NCI-H2196 (cell line): Measurements from ENCODE around the gene CHMP4A.

Experiments used
- DNase-seq: peaks from one replicate; lab custom pipeline; 2025; ENCODE audit not compliant: unreplicated experiment; lab: John Stamatoyannopoulos, UW

The CHMP4A gene

DNA sequence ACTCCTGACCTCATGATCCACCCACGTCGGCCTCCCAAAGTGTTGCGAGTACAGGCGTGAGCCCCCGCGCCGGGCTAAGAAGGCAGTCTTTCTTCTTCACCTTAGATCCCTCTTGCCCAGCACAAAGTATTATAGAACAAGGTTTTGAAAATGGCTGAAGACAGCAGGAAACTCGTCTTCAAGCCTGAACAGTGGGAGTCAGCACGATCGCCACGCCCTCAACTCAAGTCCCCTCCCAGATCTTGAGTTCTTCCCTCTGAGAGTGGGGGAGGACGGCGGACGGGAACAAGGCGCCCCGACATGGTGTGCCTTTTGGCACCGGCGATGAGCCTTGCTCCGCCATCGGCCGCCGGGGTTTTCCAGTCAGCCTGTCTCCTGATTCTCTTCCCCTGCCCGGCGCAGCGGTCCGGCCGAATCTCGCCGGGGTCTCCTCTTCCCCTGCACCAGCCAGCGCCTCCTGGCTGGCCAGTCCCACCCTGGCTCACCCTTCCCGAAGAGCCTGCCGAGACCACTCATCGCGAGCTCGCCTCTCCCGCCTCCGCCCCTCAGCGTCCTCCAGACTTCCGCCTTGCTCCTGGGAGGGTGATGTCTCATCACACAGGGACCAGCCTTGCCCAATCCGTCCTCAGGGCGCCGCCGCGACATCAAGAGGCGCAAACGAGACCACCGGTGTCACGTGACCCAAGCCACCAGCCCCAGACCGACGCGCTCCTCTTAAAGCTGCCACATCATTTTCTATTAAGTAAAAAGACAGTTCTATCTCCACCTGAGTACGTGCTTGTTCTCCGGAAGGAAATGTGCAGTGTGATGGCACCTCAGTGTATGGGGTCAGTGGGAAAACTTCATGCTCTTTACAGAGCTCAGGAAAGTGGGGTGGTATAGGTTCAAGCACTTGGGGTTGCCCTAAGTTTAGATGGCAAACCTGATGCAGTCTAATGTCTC, at the start of gene CHMP4A:
TSS of gene CHMP4A (minus strand) at position 565 of the 942 bp plus-strand sequence. CDS start at position 516, 49 bp downstream.
- DNase-seq: peak; percentile 96

DNA sequence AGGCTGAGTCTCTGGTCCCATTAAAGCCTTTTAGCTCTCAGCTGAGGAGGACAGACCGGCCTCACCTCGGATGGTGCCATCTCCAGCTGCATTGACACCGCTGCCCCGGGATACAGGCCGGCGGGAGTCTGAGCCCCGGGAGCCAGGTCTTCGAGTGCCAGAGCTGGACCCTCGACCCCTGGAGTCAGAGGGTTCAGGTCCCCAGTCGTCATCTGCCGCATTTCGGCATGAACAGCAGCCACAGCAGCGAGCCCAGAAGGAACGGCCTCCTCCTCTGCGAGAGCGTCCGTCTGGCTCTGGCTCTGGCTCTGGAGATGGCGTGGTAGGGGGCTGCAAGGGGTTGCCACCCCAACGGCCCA, 48.7 kb upstream of the CHMP4A start:
- no peak for DNase-seq

GRCh38 chr14:24261256-24261968, 48.1 kb upstream of the CHMP4A start:
- no peak for DNase-seq

DNA sequence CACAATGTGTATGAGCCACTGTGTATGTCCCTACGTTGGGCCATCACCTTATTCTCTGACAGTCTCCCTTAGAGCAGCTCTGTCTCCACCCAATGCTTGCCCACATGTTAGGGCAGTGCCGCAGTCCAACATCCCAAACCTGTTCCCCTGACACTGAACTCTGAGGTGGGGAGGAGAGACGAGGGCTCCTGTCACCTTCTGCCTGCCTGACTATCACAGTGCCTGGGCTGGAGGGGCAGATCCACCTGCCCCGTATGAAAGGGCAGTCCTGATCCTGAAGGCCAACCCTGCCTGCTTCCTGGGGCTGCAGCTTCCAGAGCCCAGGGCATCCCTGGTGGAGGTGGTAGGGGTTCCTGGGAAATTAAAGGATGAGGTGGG, 47.5 kb upstream of the CHMP4A start:
- DNase-seq: no peak

DNA sequence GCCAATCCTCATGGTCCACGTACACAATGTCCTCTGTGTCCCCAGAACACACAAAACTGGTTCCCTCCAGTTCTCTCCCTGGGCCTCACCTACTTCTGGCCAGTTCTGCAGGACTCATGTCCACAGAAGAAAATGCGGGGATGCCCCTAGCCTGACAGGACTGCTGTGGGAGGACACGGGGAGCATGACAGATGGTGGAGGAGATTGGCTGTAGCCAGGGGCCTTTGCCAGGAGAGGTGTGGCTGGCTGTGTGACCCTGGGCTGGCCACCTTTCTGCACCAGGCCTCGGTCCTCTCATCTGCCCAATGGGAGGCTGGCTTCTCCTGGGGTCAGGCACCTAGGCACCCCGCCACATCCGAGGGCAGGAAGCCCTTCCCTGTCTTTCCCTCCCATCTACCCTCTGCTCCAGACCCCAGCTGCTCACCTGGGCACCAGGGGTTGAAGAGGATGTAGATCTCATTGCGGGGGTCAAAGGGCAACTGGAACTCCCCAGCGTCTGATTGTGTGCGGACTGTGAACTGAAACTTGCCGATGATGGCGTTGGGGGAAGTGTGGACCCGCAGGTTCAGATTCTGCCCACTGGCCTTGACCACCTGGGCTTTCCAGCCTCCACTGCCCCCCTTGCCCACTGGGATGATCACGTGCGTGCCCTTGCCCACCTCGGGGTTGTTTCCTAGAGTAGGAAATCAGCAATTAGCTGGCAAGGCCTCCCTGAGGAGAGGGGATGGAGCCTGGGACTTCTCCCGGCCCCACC, 46.9 kb upstream of the CHMP4A start:
- DNase-seq: no peak

DNA sequence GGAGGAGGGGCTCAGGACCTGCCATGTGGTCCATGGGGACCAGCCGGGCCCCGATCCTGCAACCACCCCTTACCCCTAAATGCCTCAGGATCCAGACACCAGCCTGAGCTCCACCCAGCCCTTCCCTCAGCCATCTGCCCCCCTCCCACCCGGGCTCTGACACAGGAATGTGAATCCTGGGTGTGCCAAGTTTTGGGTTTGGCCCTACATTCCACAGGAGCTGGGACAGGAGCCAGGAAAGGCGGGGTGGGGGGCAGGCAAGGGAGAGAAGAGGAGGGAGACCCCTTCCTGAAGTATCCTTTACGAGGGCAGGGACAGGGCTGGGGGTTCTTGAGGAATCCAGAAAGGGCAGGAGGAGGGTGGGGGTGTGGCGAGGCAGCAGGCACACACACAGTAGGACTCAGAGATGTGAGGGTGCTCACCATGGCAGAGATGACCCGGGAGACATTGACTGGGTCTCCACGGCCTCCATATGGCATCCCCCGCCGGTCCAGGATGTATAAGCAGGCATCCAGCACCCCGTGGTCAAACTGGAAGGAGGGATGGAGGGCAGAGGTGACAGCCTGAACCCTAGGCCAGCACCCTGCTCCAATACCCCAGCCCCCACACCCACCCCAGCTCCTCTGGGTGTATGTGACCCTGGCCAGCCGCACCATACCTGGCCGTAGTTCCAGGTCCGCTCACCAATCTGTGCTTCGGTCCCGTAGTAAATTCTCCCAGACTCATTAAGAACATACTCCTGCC, 46.2 kb upstream of the CHMP4A start:
- DNase-seq: no peak

DNA sequence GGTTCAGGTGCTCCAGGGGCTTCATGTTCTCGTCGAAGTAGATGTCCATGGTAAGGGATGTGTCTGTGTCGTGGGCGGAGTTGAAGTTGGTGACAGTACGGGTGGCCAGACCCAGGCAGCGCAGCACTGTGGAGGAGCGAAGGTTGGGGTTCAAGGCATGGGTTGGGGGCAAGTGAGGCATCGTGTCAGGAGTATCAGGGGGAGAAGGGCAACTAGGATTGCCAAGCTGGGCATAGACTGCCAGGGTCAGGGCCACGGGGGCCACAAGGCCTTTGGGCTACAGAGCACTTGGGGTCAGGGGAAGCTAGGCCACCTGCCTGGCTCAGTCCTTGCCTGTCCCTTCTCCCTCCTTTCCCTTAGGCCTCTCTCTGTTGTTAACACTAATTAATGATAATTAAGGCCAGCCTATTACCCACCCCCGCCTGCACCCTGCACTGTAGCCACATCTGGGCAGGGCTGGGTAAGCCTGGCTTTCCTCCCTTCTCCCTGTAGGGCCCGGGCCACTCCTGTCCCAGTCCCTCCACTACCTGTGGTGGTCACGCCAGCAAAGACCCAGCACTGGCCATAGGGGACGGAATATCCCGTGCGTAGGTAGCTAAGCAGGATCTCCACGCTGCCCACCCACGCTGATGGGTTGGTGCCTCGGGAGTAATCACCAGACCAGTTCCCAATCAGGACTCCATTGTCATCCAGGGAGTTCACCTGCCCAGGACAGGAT, 45.4 kb upstream of the CHMP4A start:
- DNase-seq: no peak

DNA sequence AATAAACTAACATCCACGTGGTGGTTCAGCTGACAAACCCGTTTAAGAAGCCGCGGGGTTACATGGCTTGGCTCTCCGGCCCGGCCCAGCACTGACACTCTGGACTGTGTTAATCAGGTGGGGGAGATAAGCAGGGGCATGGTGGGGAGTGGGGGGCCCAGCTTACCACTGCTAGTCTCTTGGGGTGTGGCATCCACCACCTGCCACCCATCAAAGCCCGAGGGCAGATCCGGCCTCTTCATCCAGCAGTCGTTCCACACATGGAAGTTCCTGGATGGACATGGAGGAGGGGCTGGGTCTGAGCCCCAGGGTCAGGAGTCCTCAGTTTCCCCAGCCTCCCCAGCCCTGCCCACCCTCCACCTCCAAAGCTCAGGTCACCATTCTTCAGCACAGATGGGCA, 44.8 kb upstream of the CHMP4A start:
- DNase-seq: no peak

DNA sequence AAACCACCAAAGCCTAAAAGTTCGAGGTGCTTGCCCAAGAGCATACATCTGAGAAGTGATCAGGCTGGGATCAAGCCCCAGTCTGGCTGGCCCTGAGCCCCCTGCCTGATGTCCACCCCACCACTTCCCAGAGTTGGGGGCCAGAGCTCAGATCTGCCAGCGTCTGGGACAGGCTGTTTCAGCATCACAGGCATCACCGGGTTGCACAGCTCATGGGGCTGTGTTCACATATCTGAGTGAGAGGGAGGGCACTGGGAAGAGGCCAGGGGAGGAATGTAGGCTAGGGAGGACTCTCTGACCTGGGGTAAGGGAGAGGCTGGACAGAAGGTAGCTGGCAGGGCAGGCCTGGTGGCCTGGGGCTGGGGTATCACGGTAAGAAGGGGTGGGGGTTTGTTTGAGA, 43.7 kb upstream of the CHMP4A start:
- no peak for DNase-seq

DNA sequence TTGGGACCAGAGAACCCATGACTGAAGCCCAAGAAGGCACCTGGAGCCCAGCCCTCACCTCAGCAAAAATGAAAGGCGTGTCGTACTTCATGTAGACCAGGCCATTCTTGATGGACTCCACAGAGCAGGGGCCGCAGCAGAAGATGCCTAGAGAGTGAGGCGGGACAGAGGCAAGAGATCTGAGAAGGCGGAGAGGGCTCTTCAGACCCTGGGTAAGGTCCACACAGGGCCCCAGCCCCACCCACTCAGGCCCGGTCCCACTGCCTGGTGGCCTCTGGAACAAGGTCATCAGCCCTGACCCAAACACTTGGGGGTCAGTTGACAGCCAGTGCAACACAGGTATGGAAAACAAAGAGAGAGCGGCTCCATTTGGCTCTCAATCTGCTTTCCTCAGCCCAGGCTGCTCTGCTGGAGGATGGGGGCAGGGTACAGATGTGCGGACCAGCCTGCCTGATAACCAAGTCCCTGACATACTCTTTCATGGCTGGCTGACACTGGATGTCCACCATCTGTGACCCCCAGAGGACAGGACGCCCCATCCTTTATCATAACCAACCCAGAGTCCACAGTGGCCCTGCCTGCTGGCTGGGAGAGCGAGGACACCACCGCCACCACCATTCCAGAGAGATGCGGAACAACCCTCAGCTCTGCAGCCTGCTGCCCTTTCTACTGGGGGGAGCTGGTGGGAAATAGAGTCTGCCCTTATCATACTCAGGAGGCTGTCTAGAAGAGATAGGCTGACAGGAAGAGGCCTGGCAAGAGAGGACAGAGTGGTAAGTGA, 42.8 kb upstream of the CHMP4A start:
- no peak for DNase-seq

GRCh38 chr14:24255438-24255837, 42.1 kb upstream of the CHMP4A start:
- DNase-seq: no peak

DNA sequence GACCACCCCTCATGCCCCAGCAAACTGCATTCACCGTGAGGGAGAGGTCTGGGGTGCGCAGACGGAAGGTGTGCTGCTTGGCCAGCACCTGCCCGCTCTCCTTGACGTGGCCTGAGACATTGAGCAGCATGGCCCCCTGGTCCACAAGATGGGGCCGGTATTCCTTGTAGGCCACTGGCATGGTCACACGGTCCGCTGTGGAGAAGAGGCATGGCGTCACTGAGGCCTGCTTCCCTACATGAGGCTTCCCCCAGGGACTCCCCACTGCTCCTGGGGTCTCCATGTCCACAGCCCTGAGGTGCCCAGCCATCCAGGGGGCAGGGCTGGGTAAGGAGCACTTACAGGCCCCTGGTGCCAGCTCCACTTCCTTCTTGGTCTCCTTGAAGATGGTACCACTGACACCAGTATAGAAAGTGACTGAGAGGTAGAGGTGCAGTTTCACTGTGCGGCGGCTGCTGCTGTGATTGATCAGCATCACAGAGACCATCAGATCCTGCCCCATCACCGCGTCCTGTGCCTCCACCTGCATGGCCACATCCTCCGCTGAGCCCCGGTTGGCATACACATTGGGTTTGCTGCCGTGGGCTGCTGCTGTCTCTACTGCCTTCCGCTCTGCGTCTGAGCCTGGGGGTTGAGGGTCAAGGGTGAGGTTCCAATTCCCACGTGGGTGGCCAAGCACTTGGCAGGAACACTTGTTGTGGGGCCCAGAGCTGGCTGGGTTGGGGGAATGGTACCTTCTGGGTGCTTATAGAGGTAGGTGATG, 41.5 kb upstream of the CHMP4A start:
- no peak for DNase-seq

DNA sequence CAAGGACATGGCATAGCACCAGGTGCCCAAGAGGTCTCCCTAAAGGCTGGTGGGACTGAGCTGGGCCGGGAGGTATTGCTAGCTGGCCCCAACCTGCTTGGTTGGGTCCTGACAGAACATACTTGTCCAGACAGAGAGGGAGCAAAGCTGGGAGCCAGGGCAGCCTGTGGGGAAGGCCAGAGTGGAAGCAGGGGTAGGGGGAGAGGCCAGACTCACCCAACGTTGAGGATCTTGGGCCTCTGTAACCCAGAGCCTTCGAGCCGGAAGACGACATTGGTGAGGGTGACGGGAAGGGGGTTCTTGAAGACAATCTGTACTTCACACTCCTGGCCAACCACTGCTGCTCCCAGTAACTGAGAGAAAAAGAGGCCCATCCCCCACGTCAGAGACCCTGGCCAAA, 40.6 kb upstream of the CHMP4A start:
- DNase-seq: no peak

DNA sequence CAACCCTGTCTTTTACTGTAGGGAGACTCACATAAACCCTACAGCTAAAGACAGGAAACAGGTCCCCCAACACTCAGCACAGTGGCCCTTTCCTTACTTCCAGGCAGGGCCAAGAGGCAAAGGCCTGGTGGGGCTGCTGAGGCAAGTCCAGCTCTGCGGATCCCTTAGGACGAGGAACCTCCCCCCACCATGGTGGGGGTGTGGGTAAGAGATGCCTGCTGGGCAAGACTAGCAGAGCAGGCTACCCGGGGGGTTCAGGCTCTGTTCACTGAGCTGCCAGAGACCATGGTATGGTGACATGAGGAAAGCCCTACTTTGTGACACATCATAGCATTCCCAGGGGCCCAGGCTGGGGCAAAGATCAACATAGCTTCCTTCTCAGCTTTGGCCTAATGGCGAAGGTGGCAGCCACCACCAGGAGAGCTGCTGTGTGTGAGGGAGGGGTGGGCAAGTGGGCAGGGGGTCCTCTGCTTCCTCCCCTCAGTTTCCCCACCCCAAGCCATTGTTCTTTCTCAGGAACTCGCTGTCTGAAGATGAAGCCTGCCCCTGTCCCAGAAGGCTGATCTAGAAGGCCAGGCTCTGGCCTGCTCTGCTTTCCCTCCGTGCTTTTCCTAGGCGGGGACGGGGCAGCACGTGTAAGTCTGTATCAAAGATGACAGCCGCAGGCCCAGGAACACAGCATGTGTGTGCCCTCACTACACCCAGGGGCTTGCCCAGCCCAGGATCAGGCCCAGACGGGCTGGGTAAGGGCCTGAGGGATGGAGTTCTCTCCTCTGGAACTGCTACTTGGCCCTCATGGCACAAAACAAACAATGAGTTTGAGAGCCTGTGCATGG, 39.2 kb upstream of the CHMP4A start:
- DNase-seq: no peak

GRCh38 chr14:24251880-24252288, 38.6 kb upstream of the CHMP4A start:
- no peak for DNase-seq

- DNase-seq: no peak
These were observed 37.1 kb upstream of the CHMP4A start for GRCh38 chr14:24250354-24250753.

GRCh38 chr14:24249230-24250021, 36.1 kb upstream of the CHMP4A start:
- no peak for DNase-seq
